Measurements from ENCODE around the gene PLAGL1. TPM values are rescaled to one million over a fixed set of nuclear protein-coding genes. Genes with fewer than 3 reads are reported as not detected.

PLAGL1 gene
- total RNA-seq, 1 donor from 2014 or later, result 22.1 TPM

- H3K4me3 ChIP-seq (ENCODE audit: low read depth, low read length), result peak overlapping the region; percentile 52
- no peak for DNase-seq (ENCODE audit: low read depth)
- TF ChIP-seq, protein P1, sequence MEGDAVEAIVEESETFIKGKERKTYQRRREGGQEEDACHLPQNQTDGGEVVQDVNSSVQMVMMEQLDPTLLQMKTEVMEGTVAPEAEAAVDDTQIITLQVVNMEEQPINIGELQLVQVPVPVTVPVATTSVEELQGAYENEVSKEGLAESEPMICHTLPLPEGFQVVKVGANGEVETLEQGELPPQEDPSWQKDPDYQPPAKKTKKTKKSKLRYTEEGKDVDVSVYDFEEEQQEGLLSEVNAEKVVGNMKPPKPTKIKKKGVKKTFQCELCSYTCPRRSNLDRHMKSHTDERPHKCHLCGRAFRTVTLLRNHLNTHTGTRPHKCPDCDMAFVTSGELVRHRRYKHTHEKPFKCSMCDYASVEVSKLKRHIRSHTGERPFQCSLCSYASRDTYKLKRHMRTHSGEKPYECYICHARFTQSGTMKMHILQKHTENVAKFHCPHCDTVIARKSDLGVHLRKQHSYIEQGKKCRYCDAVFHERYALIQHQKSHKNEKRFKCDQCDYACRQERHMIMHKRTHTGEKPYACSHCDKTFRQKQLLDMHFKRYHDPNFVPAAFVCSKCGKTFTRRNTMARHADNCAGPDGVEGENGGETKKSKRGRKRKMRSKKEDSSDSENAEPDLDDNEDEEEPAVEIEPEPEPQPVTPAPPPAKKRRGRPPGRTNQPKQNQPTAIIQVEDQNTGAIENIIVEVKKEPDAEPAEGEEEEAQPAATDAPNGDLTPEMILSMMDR (conservative IDR thresholded peaks at IDR 0.05; ENCODE audit: low read depth, low read length), result no peak
Measured at GRCh38 chr6:144007478-144008119, 460 bp downstream of the PLAGL1 start.

GRCh38 chr6:144006736-144007477, 1.2 kb downstream of the PLAGL1 start:
- no peak for DNase-seq (ENCODE audit: low read depth)
- TF ChIP-seq, protein P1 (conservative IDR thresholded peaks at IDR 0.05; ENCODE audit: low read depth, low read length), result no peak
- H3K4me3 ChIP-seq (ENCODE audit: low read depth, low read length), result peak overlapping the region; percentile 52

DNA sequence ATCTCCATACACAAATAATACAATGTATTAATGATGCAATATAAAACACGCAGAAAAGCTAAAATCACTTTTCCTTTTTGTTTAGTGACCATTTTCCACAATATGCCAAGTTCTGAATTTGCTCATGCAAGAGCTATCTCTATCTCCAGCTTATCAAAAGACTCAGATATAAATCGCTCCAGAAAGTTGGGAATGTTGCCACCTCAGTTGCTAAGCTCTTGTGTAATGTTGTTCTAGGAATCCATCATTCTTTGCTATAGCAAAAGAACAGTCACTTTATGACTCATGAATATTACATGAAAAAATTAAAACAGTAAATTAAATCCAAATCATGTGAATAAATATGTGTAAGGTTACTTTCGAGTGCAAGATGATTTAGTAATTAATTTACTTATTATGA, 8.7 kb downstream of the PLAGL1 start:
- TF ChIP-seq, protein P1 (conservative IDR thresholded peaks at IDR 0.05; ENCODE audit: low read depth, low read length), result no peak
- DNase-seq (ENCODE audit: low read depth), result no peak
- H3K4me3 ChIP-seq (ENCODE audit: low read depth, low read length), result no peak overlapping the region

DNA sequence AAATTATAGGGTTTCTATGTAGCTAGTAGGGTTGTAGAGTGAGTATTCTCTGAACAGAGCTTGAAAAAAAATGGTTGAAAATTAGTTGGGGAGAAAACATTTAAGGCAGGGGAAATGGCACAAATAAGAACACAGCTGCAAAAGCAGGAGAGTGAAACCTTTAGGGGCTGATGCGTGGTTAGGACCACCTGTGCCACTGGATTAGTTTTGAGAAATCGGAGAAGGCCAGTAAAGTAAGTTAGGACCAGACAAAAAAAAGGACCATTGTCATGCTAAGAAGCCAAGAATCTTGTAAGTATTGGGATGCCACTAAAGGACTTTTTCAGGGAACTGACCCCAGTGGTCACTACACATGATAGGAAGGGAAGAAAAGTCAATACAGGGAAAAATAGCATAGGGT, 9.4 kb downstream of the PLAGL1 start:
- TF ChIP-seq, protein P1 (conservative IDR thresholded peaks at IDR 0.05; ENCODE audit: low read depth, low read length), result no peak
- no peak overlapping the region for H3K4me3 ChIP-seq (ENCODE audit: low read depth, low read length)
- DNase-seq (ENCODE audit: low read depth), result no peak

DNA sequence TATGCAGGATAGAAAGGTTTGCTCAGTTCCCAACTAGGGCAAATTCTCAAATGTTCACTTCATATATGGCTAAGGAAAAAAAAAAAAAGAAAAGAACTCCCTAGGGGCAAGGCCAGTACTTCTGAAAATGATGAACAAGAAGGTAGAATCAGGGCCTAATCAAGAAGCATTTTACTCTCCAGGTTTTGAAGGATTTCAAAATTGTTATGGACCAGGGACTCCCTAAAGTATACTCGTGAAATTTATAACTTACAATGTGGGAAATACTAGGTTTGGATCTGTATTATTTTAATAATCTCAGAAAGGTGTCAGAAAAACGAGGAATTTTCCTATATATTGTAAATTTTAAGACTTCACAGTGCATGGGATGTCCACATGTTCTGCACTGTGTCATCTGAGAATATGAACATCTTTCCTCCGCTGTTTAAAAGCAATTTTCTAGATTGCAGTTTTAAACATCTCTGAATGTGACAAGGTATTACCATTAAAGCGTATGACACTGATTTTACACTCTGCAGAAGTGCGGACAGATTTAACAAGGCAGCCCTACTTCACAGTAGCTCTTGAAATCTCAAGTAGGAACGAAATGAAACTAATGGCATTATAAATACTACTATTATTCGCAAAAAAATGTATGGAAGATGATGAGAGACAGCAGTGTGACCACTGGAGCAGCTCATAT, 14.0 kb downstream of the PLAGL1 start:
- DNase-seq (ENCODE audit: low read depth), result no peak
- TF ChIP-seq, protein P1 (conservative IDR thresholded peaks at IDR 0.05; ENCODE audit: low read depth, low read length), result no peak
- H3K4me3 ChIP-seq (ENCODE audit: low read depth, low read length), result no peak overlapping the region

DNA sequence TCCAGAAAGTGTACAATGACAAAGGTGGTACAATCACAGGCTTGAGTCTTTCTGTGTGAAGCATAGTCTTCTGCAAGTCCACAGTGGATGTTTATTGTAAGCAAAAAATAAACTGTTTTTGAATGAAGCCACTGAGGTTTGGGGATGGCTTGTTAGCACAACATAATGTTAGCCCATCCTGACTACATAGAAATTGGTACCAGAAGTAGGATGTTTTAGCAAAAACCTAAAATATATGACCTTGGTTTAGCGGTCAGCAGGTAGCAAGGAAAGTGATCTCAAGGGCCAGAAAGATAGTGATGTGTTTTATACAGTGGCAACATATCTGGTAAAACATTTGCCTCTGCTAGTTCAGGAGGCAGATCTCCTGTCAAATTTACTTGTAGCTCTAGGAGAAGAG, 15.8 kb downstream of the PLAGL1 start:
- no peak overlapping the region for H3K4me3 ChIP-seq (ENCODE audit: low read depth, low read length)
- DNase-seq (ENCODE audit: low read depth), result no peak
- TF ChIP-seq, protein P1 (conservative IDR thresholded peaks at IDR 0.05; ENCODE audit: low read depth, low read length), result no peak

Data from epithelial cell of proximal tubule (primary cell).